ENCODE measurements around the gene ZNF304.

ZNF304 gene

GRCh38 chr19:57350877-57351805, at the start of gene ZNF304 (continued):
- 0 out of 2 replicates have a peak, but pooled peaks have one; percentile 32 for TF ChIP-seq ZBTB20 (tag by site-specific recombination; IDR thresholded peaks at IDR 0.05)
- TF ChIP-seq ZNF518A (tag by site-specific recombination; conservative IDR thresholded peaks at IDR 0.05; ENCODE audit: low read depth), result peak; percentile 78
- TF ChIP-seq ZNF561 (tag by site-specific recombination; IDR thresholded peaks at IDR 0.05; ENCODE audit: borderline replicate concordance), result peak; percentile 99
- TF ChIP-seq ZBTB8A (tag by site-specific recombination; IDR thresholded peaks at IDR 0.05), result peak; percentile 89

DNA sequence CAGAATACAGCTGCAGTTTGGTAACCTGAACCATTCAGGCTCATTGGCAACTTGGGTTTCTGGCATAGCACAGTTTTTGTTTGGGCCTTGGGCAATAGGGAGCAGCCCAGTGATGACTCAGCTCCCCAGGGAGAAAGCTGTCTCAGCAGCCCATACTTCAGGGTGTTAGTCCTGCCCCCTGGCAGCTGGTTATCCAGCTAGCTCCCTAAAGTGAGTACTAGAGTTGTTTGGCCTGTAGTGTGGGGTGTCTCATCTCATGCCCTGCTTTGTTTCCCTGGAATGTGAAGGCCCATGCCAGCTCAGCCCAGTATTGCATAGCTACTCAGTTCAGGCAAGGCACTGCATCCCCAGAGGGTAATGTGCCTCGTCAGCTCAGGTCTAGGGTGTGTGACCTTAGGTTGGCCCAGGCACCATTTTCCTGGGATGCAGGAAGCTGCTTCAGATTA, 49.0 kb upstream of the ZNF304 start:
- peak; percentile 48; the same call in 1 of the 2 replicates for TF ChIP-seq ZNF600 (tag by site-specific recombination; IDR thresholded peaks at IDR 0.05)
- peak; percentile 60 for TF ChIP-seq KLF8 (tag by site-specific recombination; IDR thresholded peaks at IDR 0.05)
- TF ChIP-seq ZNF629 (tag by site-specific recombination; IDR thresholded peaks at IDR 0.05), result 0 out of 2 replicates have a peak, but pooled peaks have one; percentile 21
- TF ChIP-seq, protein P1, sequence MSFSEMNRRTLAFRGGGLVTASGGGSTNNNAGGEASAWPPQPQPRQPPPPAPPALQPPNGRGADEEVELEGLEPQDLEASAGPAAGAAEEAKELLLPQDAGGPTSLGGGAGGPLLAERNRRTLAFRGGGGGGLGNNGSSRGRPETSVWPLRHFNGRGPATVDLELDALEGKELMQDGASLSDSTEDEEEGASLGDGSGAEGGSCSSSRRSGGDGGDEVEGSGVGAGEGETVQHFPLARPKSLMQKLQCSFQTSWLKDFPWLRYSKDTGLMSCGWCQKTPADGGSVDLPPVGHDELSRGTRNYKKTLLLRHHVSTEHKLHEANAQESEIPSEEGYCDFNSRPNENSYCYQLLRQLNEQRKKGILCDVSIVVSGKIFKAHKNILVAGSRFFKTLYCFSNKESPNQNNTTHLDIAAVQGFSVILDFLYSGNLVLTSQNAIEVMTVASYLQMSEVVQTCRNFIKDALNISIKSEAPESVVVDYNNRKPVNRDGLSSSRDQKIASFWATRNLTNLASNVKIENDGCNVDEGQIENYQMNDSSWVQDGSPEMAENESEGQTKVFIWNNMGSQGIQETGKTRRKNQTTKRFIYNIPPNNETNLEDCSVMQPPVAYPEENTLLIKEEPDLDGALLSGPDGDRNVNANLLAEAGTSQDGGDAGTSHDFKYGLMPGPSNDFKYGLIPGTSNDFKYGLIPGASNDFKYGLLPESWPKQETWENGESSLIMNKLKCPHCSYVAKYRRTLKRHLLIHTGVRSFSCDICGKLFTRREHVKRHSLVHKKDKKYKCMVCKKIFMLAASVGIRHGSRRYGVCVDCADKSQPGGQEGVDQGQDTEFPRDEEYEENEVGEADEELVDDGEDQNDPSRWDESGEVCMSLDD (tag by site-specific recombination; IDR thresholded peaks at IDR 0.05), result 0 out of 2 replicates have a peak, but pooled peaks have one; percentile 26
- TF ChIP-seq ZNF830 (tag by site-specific recombination; IDR thresholded peaks at IDR 0.05; ENCODE audit: low read depth), result no peak
- CTCF ChIA-PET, result interaction anchor here (1.8 kb wide), 1 partner anchor 9 kb away, joined by 5 read pairs; no protein-coding TSS in a partner anchor
- Histone ChIP-seq H3K4me3 (ENCODE audit: low read depth, low read length) (no peak overlapping the region), H3K36me3 (ENCODE audit: control insufficient read depth in 2 of 2, insufficient read depth in 1 of 2, low read length in 2 of 2) (peaks cover 37 to 55% of the 10 kb centered on the region in 2 experiments), H3K27ac (ENCODE audit: extremely low read depth, low read depth, low read length) (no peak overlapping the region; the same call in 1 of the 2 replicates), H3K4me1 (ENCODE audit: control insufficient read depth, insufficient read depth, low read length) (peaks cover 6% of the 10 kb centered on the region), H3K9me3 (ENCODE audit: control insufficient read depth, insufficient read depth, low read depth, low read length) (no peaks in the 10 kb centered on the region)
- POLR2A ChIA-PET, result interaction anchor here (0.5 to 1.3 kb wide), 4 partner anchors 9 to 551 kb away, joined by 3 read pairs; partner anchors contain the start of genes TRAPPC2B, ZNF543 and ZNF547

- no peak overlapping the region for H3K4me3 ChIP-seq (ENCODE audit: low read depth, low read length)
- peak; percentile 39 for TF ChIP-seq CTCF (tag by site-specific recombination; IDR thresholded peaks at IDR 0.05)
- TF ChIP-seq, protein P2, sequence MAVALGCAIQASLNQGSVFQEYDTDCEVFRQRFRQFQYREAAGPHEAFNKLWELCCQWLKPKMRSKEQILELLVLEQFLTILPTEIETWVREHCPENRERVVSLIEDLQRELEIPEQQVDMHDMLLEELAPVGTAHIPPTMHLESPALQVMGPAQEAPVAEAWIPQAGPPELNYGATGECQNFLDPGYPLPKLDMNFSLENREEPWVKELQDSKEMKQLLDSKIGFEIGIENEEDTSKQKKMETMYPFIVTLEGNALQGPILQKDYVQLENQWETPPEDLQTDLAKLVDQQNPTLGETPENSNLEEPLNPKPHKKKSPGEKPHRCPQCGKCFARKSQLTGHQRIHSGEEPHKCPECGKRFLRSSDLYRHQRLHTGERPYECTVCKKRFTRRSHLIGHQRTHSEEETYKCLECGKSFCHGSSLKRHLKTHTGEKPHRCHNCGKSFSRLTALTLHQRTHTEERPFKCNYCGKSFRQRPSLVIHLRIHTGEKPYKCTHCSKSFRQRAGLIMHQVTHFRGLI (tag by site-specific recombination; IDR thresholded peaks at IDR 0.05), result no peak
- TF ChIP-seq ZNF138 (tag by site-specific recombination; IDR thresholded peaks at IDR 0.05; ENCODE audit: borderline replicate concordance), result no peak
- no peak overlapping the region for H3K27ac ChIP-seq (ENCODE audit: extremely low read depth, low read depth, low read length)
- peaks cover 36 to 47% of the 10 kb centered on the region in 2 experiments for H3K36me3 ChIP-seq (ENCODE audit: control insufficient read depth in 2 of 2, insufficient read depth in 1 of 2, low read length in 2 of 2)
- H3K4me1 ChIP-seq (ENCODE audit: control insufficient read depth, insufficient read depth, low read length), result peaks cover 6% of the 10 kb centered on the region
- no peaks in the 10 kb centered on the region for H3K9me3 ChIP-seq (ENCODE audit: control insufficient read depth, insufficient read depth, low read depth, low read length)
- POLR2A ChIA-PET, result interaction anchor here (0.7 to 1.4 kb wide), 4 partner anchors 9 to 89 kb away, joined by 3 to 4 read pairs (median 4); partner anchors contain the start of gene ZNF543
- CTCF ChIA-PET, result interaction anchor here (0.5 to 1.8 kb wide), 2 partner anchors 9 to 577 kb away, joined by 3 to 5 read pairs; no protein-coding TSS in a partner anchor
Observed at GRCh38 chr19:57302727-57303401, 48.2 kb upstream of the ZNF304 start.
